ENCODE measurements around the gene PATL1.

GRCh38 chr11:59713745-59714144 lies 44.9 kb upstream of the PATL1 start, which contains the start of gene OR10V1:
- no peak for TF ChIP-seq REST (IDR thresholded peaks at IDR 0.05; ENCODE audit: insufficient replicate concordance, low read depth)
- no peak for TF ChIP-seq CTCF (IDR thresholded peaks at IDR 0.05; ENCODE audit: insufficient read depth, low read length)

Measured in HL-60 (cell line).